ENCODE results near the gene BRD3.

Gene BRD3

GRCh38 chr9:134100040-134100439 is 32.2 kb upstream of the BRD3 start:
- peaks cover 9% of the 10 kb centered on the region for H3K9me3 Mint-ChIP-seq
- H3K4me3 Mint-ChIP-seq: no peak overlapping the region
- TF ChIP-seq CTCF (IDR thresholded peaks at IDR 0.05; ENCODE audit: unreplicated experiment in 3 of 3): no peak
- H3K27ac Mint-ChIP-seq: no peak overlapping the region
- no peaks in the 10 kb centered on the region for H3K36me3 Mint-ChIP-seq (ENCODE audit: low read depth)
- H3K4me1 Mint-ChIP-seq: no peaks in the 10 kb centered on the region
- H3K27me3 Mint-ChIP-seq (ENCODE audit: low read depth): peaks cover 27% of the 10 kb centered on the region

GRCh38 chr9:134099123-134099761 is 31.4 kb upstream of the BRD3 start:
- Mint-ChIP-seq H3K9me3 (peaks cover 6% of the 10 kb centered on the region), H3K27me3 (ENCODE audit: low read depth) (peaks cover 21% of the 10 kb centered on the region), H3K4me3 (no peak overlapping the region), H3K4me1 (no peaks in the 10 kb centered on the region), H3K36me3 (ENCODE audit: low read depth) (no peaks in the 10 kb centered on the region), H3K27ac (no peak overlapping the region)
- peak in 2 of 3 experiments; percentile 37 to 46 for TF ChIP-seq CTCF (IDR thresholded peaks at IDR 0.05; ENCODE audit: unreplicated experiment in 3 of 3)

- H3K4me1 Mint-ChIP-seq: no peaks in the 10 kb centered on the region
- H3K9me3 Mint-ChIP-seq: peaks cover 18% of the 10 kb centered on the region
- no peaks in the 10 kb centered on the region for H3K36me3 Mint-ChIP-seq (ENCODE audit: low read depth)
- no peak overlapping the region for H3K27ac Mint-ChIP-seq
- H3K4me3 Mint-ChIP-seq: no peak overlapping the region
- peaks cover 11% of the 10 kb centered on the region for H3K27me3 Mint-ChIP-seq (ENCODE audit: low read depth)
- no peak for TF ChIP-seq CTCF (IDR thresholded peaks at IDR 0.05; ENCODE audit: unreplicated experiment in 3 of 3)
Observed at GRCh38 chr9:134089972-134090371, 22.1 kb upstream of the BRD3 start.

- Mint-ChIP-seq H3K9me3 (peaks cover 27% of the 10 kb centered on the region), H3K4me3 (no peak overlapping the region), H3K36me3 (ENCODE audit: low read depth) (no peaks in the 10 kb centered on the region), H3K27ac (no peak overlapping the region), H3K4me1 (no peaks in the 10 kb centered on the region), H3K27me3 (ENCODE audit: low read depth) (peaks cover 6% of the 10 kb centered on the region)
- no peak for TF ChIP-seq CTCF (IDR thresholded peaks at IDR 0.05; ENCODE audit: unreplicated experiment in 3 of 3)
Observed at GRCh38 chr9:134088063-134088725, 20.4 kb upstream of the BRD3 start.

- H3K9me3 Mint-ChIP-seq: peaks cover 25% of the 10 kb centered on the region
- no peaks in the 10 kb centered on the region for H3K4me1 Mint-ChIP-seq
- peaks cover 10% of the 10 kb centered on the region for H3K27me3 Mint-ChIP-seq (ENCODE audit: low read depth)
- no peak overlapping the region for H3K4me3 Mint-ChIP-seq
- H3K36me3 Mint-ChIP-seq (ENCODE audit: low read depth): no peaks in the 10 kb centered on the region
- no peak overlapping the region for H3K27ac Mint-ChIP-seq
- no peak for TF ChIP-seq CTCF (IDR thresholded peaks at IDR 0.05; ENCODE audit: unreplicated experiment in 3 of 3)
Observed at GRCh38 chr9:134085674-134086073, 17.8 kb upstream of the BRD3 start.

- Mint-ChIP-seq H3K9me3 (peaks cover 30% of the 10 kb centered on the region), H3K4me3 (no peak overlapping the region), H3K4me1 (no peaks in the 10 kb centered on the region), H3K27me3 (ENCODE audit: low read depth) (peaks cover 13% of the 10 kb centered on the region), H3K36me3 (ENCODE audit: low read depth) (no peaks in the 10 kb centered on the region), H3K27ac (no peak overlapping the region)
- no peak for TF ChIP-seq CTCF (IDR thresholded peaks at IDR 0.05; ENCODE audit: unreplicated experiment in 3 of 3)
Observed at GRCh38 chr9:134083451-134083850, 15.6 kb upstream of the BRD3 start.

Measured in nephron (organoid).